Brain microvascular endothelial cell (primary cell): ENCODE results near the gene C18orf32.

ENCODE experiments used
- DNase-seq: peaks from one replicate; pipeline ENCODE4 v3.0.0-alpha.2; 2020
- H3K27ac ChIP-seq: fragments of 250-450 bp; sonication (Bioruptor Pico); 2 replicates; pipeline ENCODE4 v1.5.1; 2020; ENCODE audit warnings: mild to moderate bottlenecking, moderate library complexity
- H3K27me3 ChIP-seq: fragments of 250-450 bp; sonication (Bioruptor Pico); replicated peaks from 2 replicates; pipeline ENCODE4 v1.5.1; 2020; ENCODE audit warnings: mild to moderate bottlenecking
- H3K36me3 ChIP-seq: fragments of 250-450 bp; sonication (Bioruptor Pico); replicated peaks from 2 replicates; pipeline ENCODE4 v1.5.1; 2020; ENCODE audit warnings: mild to moderate bottlenecking
- H3K4me3 ChIP-seq: 2 replicates; pipeline ENCODE4 v1.5.1; 2011; ENCODE audit warnings: low read depth, mild to moderate bottlenecking, control low read depth, low read length, moderate library complexity
- CTCF ChIP-seq: IDR thresholded peaks from 2 replicates; pipeline ENCODE4 v1.5.1; 2011; ENCODE audit warnings: low read depth, mild to moderate bottlenecking, moderate library complexity, low read length, control low read depth, inconsistent platforms; ENCODE audit errors: missing control alignments
- in situ Hi-C: cut with HindIII; loops from 2 replicates; pipeline ENCODE4 v1.10.0; 2017; ENCODE audit warnings: low sequenced_read_pairs, low pct_ligation_motif_present

C18orf32 gene

GRCh38 chr18:49431165-49431962 lies 55.7 kb downstream of the C18orf32 start:
- Histone ChIP-seq H3K27ac (no peak overlapping the region), H3K36me3 (peaks cover 3% of the 10 kb centered on the region), H3K27me3 (no peaks in the 10 kb centered on the region), H3K4me3 (no peak overlapping the region)
- in situ Hi-C loops: no loop called here
- no peak for DNase-seq
- no peak for TF ChIP-seq CTCF
